CD14-positive monocyte (primary cell): ENCODE data around the gene HYDIN. TPM values are rescaled to one million over a fixed set of nuclear protein-coding genes. Genes with fewer than 3 reads are reported as not detected.

Experiments
- DNase-seq, 3 donors: peaks; one replicate each; pipeline ENCODE4 v3.0.0-alpha.2; 2011 to 2022
- H2AFZ ChIP-seq: 2 replicates; pipeline ENCODE4 v1.6.0; 2012; ENCODE audit warnings: mild to moderate bottlenecking, low read depth, low read length, inconsistent platforms; ENCODE audit not compliant: insufficient read depth, poor library complexity, severe bottlenecking
- H3K27ac ChIP-seq, 2 donors: 1 replicate in 1 of 2; 2 replicates in 1 of 2; pipeline ENCODE4 v1.5.1; 2012 to 2013; ENCODE audit warnings: low read length in 2 of 2, control low read depth in 1 of 2, inconsistent platforms in 1 of 2, low read depth in 1 of 2, mild to moderate bottlenecking in 1 of 2
- H3K27me3 ChIP-seq, 2 donors: one replicate each; pipeline versions ENCODE4 v1.6.0 to v1.6.1; 2011 to 2013; ENCODE audit warnings: low read length in 2 of 2; ENCODE audit not compliant: control insufficient read depth in 2 of 2, insufficient read depth in 2 of 2
- H3K36me3 ChIP-seq, 2 donors: replicated peaks in 1 of 2; 1 replicate in 1 of 2; 2 replicates in 1 of 2; pipeline versions ENCODE4 v1.5.1 to v1.6.1; 2012 to 2013; ENCODE audit warnings: low read length in 2 of 2, control low read depth in 1 of 2, inconsistent platforms in 1 of 2, mild to moderate bottlenecking in 1 of 2; ENCODE audit not compliant: insufficient read depth in 2 of 2, control insufficient read depth in 1 of 2
- H3K4me1 ChIP-seq, 2 donors: 1 replicate in 1 of 2; 2 replicates in 1 of 2; pipeline versions ENCODE4 v1.5.1 to v1.6.1; 2012 to 2013; ENCODE audit warnings: low read length in 2 of 2, control low read depth in 1 of 2, inconsistent platforms in 1 of 2, mild to moderate bottlenecking in 1 of 2, moderate library complexity in 1 of 2; ENCODE audit not compliant: insufficient read depth in 2 of 2, control insufficient read depth in 1 of 2
- H3K4me2 ChIP-seq: replicated peaks from 2 replicates; pipeline ENCODE3; 2012; ENCODE audit warnings: low read length, moderate library complexity, mild to moderate bottlenecking; ENCODE audit not compliant: poor library complexity, severe bottlenecking; ENCODE audit errors: extremely low read depth
- H3K4me3 ChIP-seq, 3 experiments: fragments of 200-600 bp in 1 of 3; sonication (generic) in 1 of 3; replicated peaks in 1 of 3; 1 replicate in 2 of 3; 2 replicates in 1 of 3; pipeline ENCODE4 v1.5.1; 2011 to 2013; ENCODE audit warnings: low read length in 3 of 3, mild to moderate bottlenecking in 3 of 3, control low read depth in 2 of 3, low read depth in 2 of 3, inconsistent platforms in 1 of 3, moderate library complexity in 1 of 3
- H3K79me2 ChIP-seq: 2 replicates; pipeline ENCODE4 v1.6.0; 2012; ENCODE audit warnings: mild to moderate bottlenecking, control low read depth, inconsistent platforms, low read length, moderate library complexity; ENCODE audit not compliant: insufficient read depth
- H3K9ac ChIP-seq: 2 replicates; pipeline ENCODE4 v1.6.0; 2017; ENCODE audit warnings: low read length, mild to moderate bottlenecking; ENCODE audit not compliant: insufficient read depth, poor library complexity, severe bottlenecking
- H3K9me3 ChIP-seq, 2 donors: replicated peaks in 1 of 2; 1 replicate in 1 of 2; 2 replicates in 1 of 2; pipeline versions ENCODE4 v1.5.1 to v1.6.1; 2012 to 2013; ENCODE audit warnings: low read length in 2 of 2, control low read depth in 1 of 2; ENCODE audit not compliant: control insufficient read depth in 1 of 2, insufficient read depth in 1 of 2
- H4K20me1 ChIP-seq: 2 replicates; pipeline ENCODE4 v1.6.0; 2012; ENCODE audit warnings: mild to moderate bottlenecking, low read length, control low read depth, moderate library complexity; ENCODE audit not compliant: insufficient read depth
- H3K27ac Mint-ChIP-seq, 7 donors: one replicate each; pipeline ENCODE4 v1.8.0; 2020; ENCODE audit warnings: mild to moderate bottlenecking in 7 of 7, mixed read lengths in 7 of 7, moderate library complexity in 6 of 7, inconsistent platforms in 2 of 7
- H3K27me3 Mint-ChIP-seq, 3 donors: one replicate each; pipeline ENCODE4 v1.8.0; 2021 to 2022; ENCODE audit warnings: low read depth in 3 of 3, mild to moderate bottlenecking in 3 of 3, mixed read lengths in 3 of 3, moderate library complexity in 3 of 3, inconsistent platforms in 1 of 3
- H3K36me3 Mint-ChIP-seq, 2 donors: one replicate each; pipeline ENCODE4 v1.8.0; 2020; ENCODE audit warnings: mixed read lengths in 2 of 2, inconsistent platforms in 1 of 2, mild to moderate bottlenecking in 1 of 2
- H3K4me1 Mint-ChIP-seq: one replicate; pipeline ENCODE4 v1.8.0; 2020; ENCODE audit warnings: mild to moderate bottlenecking, mixed read lengths
- H3K4me3 Mint-ChIP-seq, 2 donors: one replicate each; pipeline ENCODE4 v1.8.0; 2020; ENCODE audit warnings: mild to moderate bottlenecking in 2 of 2, mixed read lengths in 2 of 2, moderate library complexity in 1 of 2
- H3K9me3 Mint-ChIP-seq, 7 donors: one replicate each; pipeline ENCODE4 v1.8.0; 2020 to 2022; ENCODE audit warnings: mixed read lengths in 7 of 7, mild to moderate bottlenecking in 6 of 7, moderate library complexity in 6 of 7, inconsistent platforms in 2 of 7
- CTCF ChIP-seq: fragments of 200-600 bp; IDR thresholded peaks from one replicate; pipeline ENCODE4 v1.8.0; 2022; ENCODE audit warnings: antibody characterized with exemption, mild to moderate bottlenecking
- WGBS: methylation state at CpG from one replicate; pipeline ENCODE4 v1.1.5; 2013; ENCODE audit warnings: missing lambda C conversion rate; ENCODE audit not compliant: insufficient coverage; 5-methylcytosine and 5-hydroxymethylcytosine counted together
- intact Hi-C, 2 donors: fragments of 100-400 bp; cut with micrococcal nuclease; formaldehyde crosslinking; loops; one replicate each; pipeline versions ENCODE4 v1.15.0 to v1.15.1; 2023
- polyA plus RNA-seq, 3 donors: library from polyadenylated mRNA; depleted of rRNA in 1 of 3; unstranded in 2 of 3; stranded (reverse) in 1 of 3; fragments of 300-500 nt in 2 of 3; fragments of >200 nt in 1 of 3; fragmentation: Illumina TruSeq in 2 of 3; gene quantifications; 1 replicate in 2 of 3; 2 replicates in 1 of 3; pipeline ENCODE4 v1.2.3, GENCODE V29; 2012 to 2021

Gene HYDIN
- polyA plus RNA-seq, 3 donors, result not detected

DNA sequence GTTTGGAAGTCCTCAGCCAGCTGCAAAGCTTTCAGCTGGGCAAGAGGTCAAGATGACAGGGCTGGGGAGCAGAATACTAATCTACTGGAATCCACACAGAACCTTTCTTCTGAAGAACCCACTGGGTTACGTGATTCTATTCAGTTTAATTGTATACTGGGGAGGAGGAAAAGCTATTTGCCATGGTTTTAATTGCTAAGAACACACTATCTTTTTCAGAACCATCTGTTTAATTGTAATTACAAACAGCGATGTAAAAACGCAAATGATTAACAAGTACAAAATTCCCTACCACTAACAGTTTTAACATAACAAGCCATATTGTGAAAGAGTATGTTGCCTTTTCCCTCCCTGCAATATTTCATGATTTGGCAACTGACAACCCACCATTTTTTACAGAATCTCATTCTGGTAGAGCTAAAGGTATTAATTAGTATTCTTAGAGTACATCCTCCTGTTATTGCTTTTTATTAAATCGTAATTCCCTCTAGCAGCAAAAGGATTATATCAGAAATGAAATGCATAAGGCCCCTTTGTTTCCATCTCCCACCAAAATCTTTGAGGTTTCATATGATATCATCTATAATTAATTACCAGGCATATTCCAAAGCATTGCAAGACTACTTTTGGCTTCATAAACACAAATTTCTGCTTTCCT lies 12.1 kb downstream of the HYDIN start:
- Histone ChIP-seq H3K79me2 (no peaks in the 10 kb centered on the region), H3K36me3 (no peaks in the 10 kb centered on the region), H2AFZ (no peak overlapping the region), H3K27ac (no peak overlapping the region), H3K4me2 (no peak overlapping the region), H3K9me3 (peaks cover 0 to 2% of the 10 kb centered on the region in 2 donors), H3K9ac (no peak overlapping the region), H4K20me1 (no peaks in the 10 kb centered on the region), H3K4me3 (no peak overlapping the region), H3K4me1 (no peaks in the 10 kb centered on the region), H3K27me3 (no peaks in the 10 kb centered on the region)
- no peak overlapping the region for H3K4me3 Mint-ChIP-seq
- no peaks in the 10 kb centered on the region for H3K4me1 Mint-ChIP-seq
- WGBS, result no CpG with 5 or more reads among the region's 4 CpGs
- TF ChIP-seq CTCF, result no peak
- intact Hi-C loops, result loop anchor here in 1 of 2 donors (5.0 kb wide), 1 partner anchor 94 kb away; no protein-coding TSS in a partner anchor
- no peak overlapping the region for H3K27ac Mint-ChIP-seq
- DNase-seq, result no peak
- H3K36me3 Mint-ChIP-seq, result no peaks in the 10 kb centered on the region
- H3K27me3 Mint-ChIP-seq, result peaks cover 4 to 14% (median 10%) of the 10 kb centered on the region in 3 donors
- H3K9me3 Mint-ChIP-seq, result peaks cover 2 to 8% (median 5%) of the 10 kb centered on the region in 7 donors

DNA sequence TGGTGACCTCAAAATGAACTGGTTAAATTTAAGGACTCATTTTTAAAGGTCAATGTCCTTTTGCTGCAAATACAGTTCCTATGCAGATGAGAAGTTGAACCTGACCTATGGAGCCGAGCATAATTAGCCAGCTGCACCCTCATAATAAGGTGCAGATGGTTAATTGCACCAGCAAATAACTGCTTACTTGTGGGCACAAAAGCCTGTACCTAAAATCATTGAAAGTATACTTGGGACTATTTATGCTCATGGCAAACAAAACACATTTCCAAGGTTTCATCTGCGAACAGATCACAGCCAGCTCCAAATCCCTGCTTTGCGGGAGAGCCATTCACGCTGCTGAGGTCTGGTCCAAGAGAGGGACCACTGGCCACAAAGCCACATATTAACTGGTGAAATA lies 13.0 kb downstream of the HYDIN start:
- H3K9me3 Mint-ChIP-seq, result peaks cover 0 to 6% (median 3%) of the 10 kb centered on the region in 7 donors
- no peak for DNase-seq
- H3K36me3 Mint-ChIP-seq, result no peaks in the 10 kb centered on the region
- TF ChIP-seq CTCF, result no peak
- H3K4me3 ChIP-seq, result no peak overlapping the region
- no peaks in the 10 kb centered on the region for H3K36me3 ChIP-seq
- no peak overlapping the region for H3K4me2 ChIP-seq
- H3K27me3 ChIP-seq, result no peaks in the 10 kb centered on the region
- H2AFZ ChIP-seq, result no peak overlapping the region
- peaks cover 0 to 2% of the 10 kb centered on the region in 2 donors for H3K9me3 ChIP-seq
- no peaks in the 10 kb centered on the region for H3K4me1 ChIP-seq
- no peak overlapping the region for H3K9ac ChIP-seq
- H3K79me2 ChIP-seq, result no peaks in the 10 kb centered on the region
- peaks cover 6 to 13% (median 8%) of the 10 kb centered on the region in 3 donors for H3K27me3 Mint-ChIP-seq
- H3K27ac ChIP-seq, result no peak overlapping the region
- 92% methylated on average over 4 of the region's 4 CpGs for WGBS
- intact Hi-C loops, result loop anchor here in 1 of 2 donors (5.0 kb wide), 1 partner anchor 95 kb away; no protein-coding TSS in a partner anchor
- no peaks in the 10 kb centered on the region for H4K20me1 ChIP-seq
- no peaks in the 10 kb centered on the region for H3K4me1 Mint-ChIP-seq
- H3K4me3 Mint-ChIP-seq, result no peak overlapping the region
- no peak overlapping the region for H3K27ac Mint-ChIP-seq
